NB4 (cell line): ENCODE data around the gene RINL.

ENCODE experiments used
- MAX ChIP-seq: IDR thresholded peaks from 2 replicates; pipeline ENCODE4 v1.6.1; 2011; ENCODE audit warnings: low read depth, low read length
- MYC ChIP-seq: IDR thresholded peaks from 2 replicates; pipeline ENCODE4 v1.6.1; 2011; ENCODE audit warnings: low read depth, low read length
- POLR2A ChIP-seq: IDR thresholded peaks from 2 replicates; pipeline ENCODE4 v1.6.1; 2011; ENCODE audit warnings: mild to moderate bottlenecking; ENCODE audit not compliant: insufficient read length; ENCODE audit errors: extremely low read depth
- TF ChIP-seq, protein P1 (sequence below): IDR thresholded peaks from one replicate; pipeline ENCODE4 v1.5.1; 2012; ENCODE audit warnings: low read depth, low read length

GRCh38 chr19:38836159-38836982 is 41.7 kb downstream of the RINL start:
- TF ChIP-seq, protein P1, sequence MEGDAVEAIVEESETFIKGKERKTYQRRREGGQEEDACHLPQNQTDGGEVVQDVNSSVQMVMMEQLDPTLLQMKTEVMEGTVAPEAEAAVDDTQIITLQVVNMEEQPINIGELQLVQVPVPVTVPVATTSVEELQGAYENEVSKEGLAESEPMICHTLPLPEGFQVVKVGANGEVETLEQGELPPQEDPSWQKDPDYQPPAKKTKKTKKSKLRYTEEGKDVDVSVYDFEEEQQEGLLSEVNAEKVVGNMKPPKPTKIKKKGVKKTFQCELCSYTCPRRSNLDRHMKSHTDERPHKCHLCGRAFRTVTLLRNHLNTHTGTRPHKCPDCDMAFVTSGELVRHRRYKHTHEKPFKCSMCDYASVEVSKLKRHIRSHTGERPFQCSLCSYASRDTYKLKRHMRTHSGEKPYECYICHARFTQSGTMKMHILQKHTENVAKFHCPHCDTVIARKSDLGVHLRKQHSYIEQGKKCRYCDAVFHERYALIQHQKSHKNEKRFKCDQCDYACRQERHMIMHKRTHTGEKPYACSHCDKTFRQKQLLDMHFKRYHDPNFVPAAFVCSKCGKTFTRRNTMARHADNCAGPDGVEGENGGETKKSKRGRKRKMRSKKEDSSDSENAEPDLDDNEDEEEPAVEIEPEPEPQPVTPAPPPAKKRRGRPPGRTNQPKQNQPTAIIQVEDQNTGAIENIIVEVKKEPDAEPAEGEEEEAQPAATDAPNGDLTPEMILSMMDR, result no peak
- TF ChIP-seq POLR2A (no peak), MAX (no peak), MYC (no peak)
